ENCODE measurements around the gene NLRP12. TPM values are rescaled to one million over a fixed set of nuclear protein-coding genes. Genes with fewer than 3 reads are reported as not detected.

NLRP12 gene
- polyA plus RNA-seq, 2 of the 4 experiments (the other 2 are of a cell fraction): 0.03 TPM

DNA sequence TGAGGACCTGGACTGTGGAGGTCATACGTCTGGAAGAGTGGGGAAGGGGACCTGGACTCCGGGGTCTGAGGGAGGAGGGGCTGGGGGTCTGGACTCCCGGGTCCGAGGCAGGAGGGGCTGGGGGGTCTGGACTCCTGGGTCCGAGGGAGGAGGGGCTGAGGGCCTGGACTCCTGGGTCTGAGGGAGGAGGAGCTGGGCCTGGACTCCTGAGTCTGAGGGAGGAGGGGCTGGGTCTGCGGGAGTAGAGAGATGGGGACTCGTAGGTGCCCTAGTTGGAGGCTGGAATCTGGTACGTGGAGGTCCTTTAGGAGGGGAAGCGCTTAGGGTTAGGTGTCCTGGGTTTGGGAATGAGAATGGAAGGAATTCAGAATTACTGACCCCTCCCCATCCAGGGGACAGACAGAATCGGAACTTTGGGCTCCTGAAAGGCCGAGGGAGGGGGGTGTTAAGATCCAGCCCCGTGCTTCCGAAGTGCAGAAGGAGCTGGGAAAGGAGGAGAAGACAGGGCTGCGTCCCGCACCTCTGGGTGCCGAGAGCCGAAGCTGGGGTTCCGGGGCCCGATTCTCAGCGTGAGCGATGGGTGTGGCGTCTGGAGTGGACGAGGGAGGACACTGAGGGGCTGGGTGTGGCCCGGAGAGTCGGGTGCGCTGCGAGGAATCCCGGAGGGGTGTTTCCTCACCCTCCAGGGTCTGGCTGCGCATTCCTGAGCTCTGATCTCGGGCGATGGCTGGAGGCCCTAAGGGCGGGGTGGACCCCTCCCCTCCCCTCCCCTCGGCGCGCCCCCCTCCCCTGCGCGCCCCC, 44.2 kb upstream of the NLRP12 start (continued):
- no peak for TF ChIP-seq RAD21 (conservative IDR thresholded peaks at IDR 0.05 in 1 of 2, IDR thresholded peaks at IDR 0.05 in 1 of 2)
- no peak for TF ChIP-seq RFX5 (IDR thresholded peaks at IDR 0.05)
- TF ChIP-seq FOSL2 (IDR thresholded peaks at IDR 0.05): no peak
- peak; percentile 47; the same call in 1 of the 2 replicates for TF ChIP-seq FOSL2 (CRISPR knock-in tag; IDR thresholded peaks at IDR 0.05)
- TF ChIP-seq HEYL (CRISPR knock-in tag; IDR thresholded peaks at IDR 0.05): no peak
- TF ChIP-seq, protein P1, sequence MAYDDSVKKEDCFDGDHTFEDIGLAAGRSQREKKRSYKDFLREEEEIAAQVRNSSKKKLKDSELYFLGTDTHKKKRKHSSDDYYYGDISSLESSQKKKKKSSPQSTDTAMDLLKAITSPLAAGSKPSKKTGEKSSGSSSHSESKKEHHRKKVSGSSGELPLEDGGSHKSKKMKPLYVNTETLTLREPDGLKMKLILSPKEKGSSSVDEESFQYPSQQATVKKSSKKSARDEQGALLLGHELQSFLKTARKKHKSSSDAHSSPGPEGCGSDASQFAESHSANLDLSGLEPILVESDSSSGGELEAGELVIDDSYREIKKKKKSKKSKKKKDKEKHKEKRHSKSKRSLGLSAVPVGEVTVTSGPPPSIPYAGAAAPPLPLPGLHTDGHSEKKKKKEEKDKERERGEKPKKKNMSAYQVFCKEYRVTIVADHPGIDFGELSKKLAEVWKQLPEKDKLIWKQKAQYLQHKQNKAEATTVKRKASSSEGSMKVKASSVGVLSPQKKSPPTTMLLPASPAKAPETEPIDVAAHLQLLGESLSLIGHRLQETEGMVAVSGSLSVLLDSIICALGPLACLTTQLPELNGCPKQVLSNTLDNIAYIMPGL (CRISPR knock-in tag; IDR thresholded peaks at IDR 0.05; ENCODE audit: borderline replicate concordance): peak; percentile 97
- peak; percentile 79 for TF ChIP-seq EHF (CRISPR knock-in tag; IDR thresholded peaks at IDR 0.05)
- TF ChIP-seq ZC3H11A (IDR thresholded peaks at IDR 0.05): no peak
- TF ChIP-seq, protein P2, sequence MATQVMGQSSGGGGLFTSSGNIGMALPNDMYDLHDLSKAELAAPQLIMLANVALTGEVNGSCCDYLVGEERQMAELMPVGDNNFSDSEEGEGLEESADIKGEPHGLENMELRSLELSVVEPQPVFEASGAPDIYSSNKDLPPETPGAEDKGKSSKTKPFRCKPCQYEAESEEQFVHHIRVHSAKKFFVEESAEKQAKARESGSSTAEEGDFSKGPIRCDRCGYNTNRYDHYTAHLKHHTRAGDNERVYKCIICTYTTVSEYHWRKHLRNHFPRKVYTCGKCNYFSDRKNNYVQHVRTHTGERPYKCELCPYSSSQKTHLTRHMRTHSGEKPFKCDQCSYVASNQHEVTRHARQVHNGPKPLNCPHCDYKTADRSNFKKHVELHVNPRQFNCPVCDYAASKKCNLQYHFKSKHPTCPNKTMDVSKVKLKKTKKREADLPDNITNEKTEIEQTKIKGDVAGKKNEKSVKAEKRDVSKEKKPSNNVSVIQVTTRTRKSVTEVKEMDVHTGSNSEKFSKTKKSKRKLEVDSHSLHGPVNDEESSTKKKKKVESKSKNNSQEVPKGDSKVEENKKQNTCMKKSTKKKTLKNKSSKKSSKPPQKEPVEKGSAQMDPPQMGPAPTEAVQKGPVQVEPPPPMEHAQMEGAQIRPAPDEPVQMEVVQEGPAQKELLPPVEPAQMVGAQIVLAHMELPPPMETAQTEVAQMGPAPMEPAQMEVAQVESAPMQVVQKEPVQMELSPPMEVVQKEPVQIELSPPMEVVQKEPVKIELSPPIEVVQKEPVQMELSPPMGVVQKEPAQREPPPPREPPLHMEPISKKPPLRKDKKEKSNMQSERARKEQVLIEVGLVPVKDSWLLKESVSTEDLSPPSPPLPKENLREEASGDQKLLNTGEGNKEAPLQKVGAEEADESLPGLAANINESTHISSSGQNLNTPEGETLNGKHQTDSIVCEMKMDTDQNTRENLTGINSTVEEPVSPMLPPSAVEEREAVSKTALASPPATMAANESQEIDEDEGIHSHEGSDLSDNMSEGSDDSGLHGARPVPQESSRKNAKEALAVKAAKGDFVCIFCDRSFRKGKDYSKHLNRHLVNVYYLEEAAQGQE (IDR thresholded peaks at IDR 0.05): no peak; the same call in 1 of the 2 replicates
- TF ChIP-seq, protein P3, sequence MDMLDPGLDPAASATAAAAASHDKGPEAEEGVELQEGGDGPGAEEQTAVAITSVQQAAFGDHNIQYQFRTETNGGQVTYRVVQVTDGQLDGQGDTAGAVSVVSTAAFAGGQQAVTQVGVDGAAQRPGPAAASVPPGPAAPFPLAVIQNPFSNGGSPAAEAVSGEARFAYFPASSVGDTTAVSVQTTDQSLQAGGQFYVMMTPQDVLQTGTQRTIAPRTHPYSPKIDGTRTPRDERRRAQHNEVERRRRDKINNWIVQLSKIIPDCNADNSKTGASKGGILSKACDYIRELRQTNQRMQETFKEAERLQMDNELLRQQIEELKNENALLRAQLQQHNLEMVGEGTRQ (IDR thresholded peaks at IDR 0.05): no peak
- TF ChIP-seq ZFP36 (IDR thresholded peaks at IDR 0.05; ENCODE audit: borderline replicate concordance, partially characterized antibody): no peak
- no peak for TF ChIP-seq HOXB13 (CRISPR knock-in tag; IDR thresholded peaks at IDR 0.05; ENCODE audit: low read depth)
- TF ChIP-seq ESRRA (IDR thresholded peaks at IDR 0.05; ENCODE audit: borderline replicate concordance, low read length): no peak
- TF ChIP-seq FOSB (CRISPR knock-in tag; IDR thresholded peaks at IDR 0.05): peak; percentile 97
- peak; percentile 68 for TF ChIP-seq HOXB5 (CRISPR knock-in tag; IDR thresholded peaks at IDR 0.05)
- no peak for TF ChIP-seq SREBF2 (IDR thresholded peaks at IDR 0.05)
- no peak for TF ChIP-seq NFE2L2 (conservative IDR thresholded peaks at IDR 0.05; ENCODE audit: low read length)
- TF ChIP-seq CBX2 (IDR thresholded peaks at IDR 0.05; ENCODE audit: borderline replicate concordance, low read depth): no peak
- TF ChIP-seq MAFK (IDR thresholded peaks at IDR 0.05; ENCODE audit: partially characterized antibody): no peak
- TF ChIP-seq RCOR1 (IDR thresholded peaks at IDR 0.05; ENCODE audit: low read depth, low read length): no peak
- TF ChIP-seq, protein P4, sequence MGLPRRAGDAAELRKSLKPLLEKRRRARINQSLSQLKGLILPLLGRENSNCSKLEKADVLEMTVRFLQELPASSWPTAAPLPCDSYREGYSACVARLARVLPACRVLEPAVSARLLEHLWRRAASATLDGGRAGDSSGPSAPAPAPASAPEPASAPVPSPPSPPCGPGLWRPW (IDR thresholded peaks at IDR 0.05): no peak
- TF ChIP-seq, protein P5, sequence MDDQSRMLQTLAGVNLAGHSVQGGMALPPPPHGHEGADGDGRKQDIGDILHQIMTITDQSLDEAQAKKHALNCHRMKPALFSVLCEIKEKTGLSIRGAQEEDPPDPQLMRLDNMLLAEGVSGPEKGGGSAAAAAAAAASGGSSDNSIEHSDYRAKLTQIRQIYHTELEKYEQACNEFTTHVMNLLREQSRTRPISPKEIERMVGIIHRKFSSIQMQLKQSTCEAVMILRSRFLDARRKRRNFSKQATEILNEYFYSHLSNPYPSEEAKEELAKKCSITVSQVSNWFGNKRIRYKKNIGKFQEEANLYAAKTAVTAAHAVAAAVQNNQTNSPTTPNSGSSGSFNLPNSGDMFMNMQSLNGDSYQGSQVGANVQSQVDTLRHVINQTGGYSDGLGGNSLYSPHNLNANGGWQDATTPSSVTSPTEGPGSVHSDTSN (IDR thresholded peaks at IDR 0.05): no peak; the same call in 1 of the 2 replicates
- no peak for TF ChIP-seq EP300 (IDR thresholded peaks at IDR 0.05)
- no peak for TF ChIP-seq ZNF302 (CRISPR knock-in tag; IDR thresholded peaks at IDR 0.05)
- TF ChIP-seq NR3C1 (IDR thresholded peaks at IDR 0.05): no peak
- no peak for TF ChIP-seq GATA3 (IDR thresholded peaks at IDR 0.05; ENCODE audit: borderline replicate concordance)
- TF ChIP-seq HDAC2 (IDR thresholded peaks at IDR 0.05): no peak
- no peak for TF ChIP-seq JUNB (IDR thresholded peaks at IDR 0.05)
- peak; percentile 99 for TF ChIP-seq HOXA7 (CRISPR knock-in tag; IDR thresholded peaks at IDR 0.05)
- peak; percentile 97 for TF ChIP-seq RARB (CRISPR knock-in tag; IDR thresholded peaks at IDR 0.05)
- TF ChIP-seq, protein P6, sequence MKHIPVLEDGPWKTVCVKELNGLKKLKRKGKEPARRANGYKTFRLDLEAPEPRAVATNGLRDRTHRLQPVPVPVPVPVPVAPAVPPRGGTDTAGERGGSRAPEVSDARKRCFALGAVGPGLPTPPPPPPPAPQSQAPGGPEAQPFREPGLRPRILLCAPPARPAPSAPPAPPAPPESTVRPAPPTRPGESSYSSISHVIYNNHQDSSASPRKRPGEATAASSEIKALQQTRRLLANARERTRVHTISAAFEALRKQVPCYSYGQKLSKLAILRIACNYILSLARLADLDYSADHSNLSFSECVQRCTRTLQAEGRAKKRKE (CRISPR knock-in tag; IDR thresholded peaks at IDR 0.05; ENCODE audit: low read depth): no peak
